22Rv1 (cell line): Measurements from ENCODE around the gene CDKAL1.
"Not testable (repeated sequence)": the region's sequence is repeated elsewhere in the genome, so short reads cannot be mapped to it uniquely, and the experiment has no call there.

Source experiments
- H3K27ac ChIP-seq: fragments of 450-650 bp; 2 replicates; pipeline ENCODE4 v1.5.1; 2017
- ZFX ChIP-seq: fragments of 450-650 bp; IDR thresholded peaks from 2 replicates; pipeline ENCODE4 v1.6.1; 2017; ENCODE audit warnings: antibody characterized with exemption, borderline replicate concordance
- TF ChIP-seq, protein P1 (sequence below): fragments of 450-650 bp; IDR thresholded peaks from 2 replicates; pipeline ENCODE4 v1.5.1; 2017; ENCODE audit warnings: mild to moderate bottlenecking

Gene CDKAL1

DNA sequence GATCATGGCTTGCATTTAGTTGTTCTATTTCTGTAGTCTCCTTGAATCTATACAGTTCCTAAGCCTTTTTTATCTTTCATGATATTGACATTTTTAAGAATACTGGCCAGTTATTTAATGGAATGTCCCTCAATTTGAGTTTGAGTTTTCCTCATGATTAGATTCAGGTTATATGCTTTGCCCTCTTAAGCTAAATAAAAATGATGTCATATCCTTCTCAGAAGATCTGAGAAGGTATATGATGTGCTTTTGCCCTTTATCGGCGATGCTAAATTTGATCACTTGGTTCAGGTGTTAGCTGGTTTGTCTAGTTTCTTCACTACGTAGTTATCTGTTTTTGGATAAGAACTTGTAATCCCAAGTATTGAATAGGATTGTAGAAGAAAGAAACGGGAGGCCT, 549.5 kb downstream of the CDKAL1 start:
- H3K27ac ChIP-seq: no peak overlapping the region
- no peak for TF ChIP-seq ZFX
- TF ChIP-seq, protein P1, sequence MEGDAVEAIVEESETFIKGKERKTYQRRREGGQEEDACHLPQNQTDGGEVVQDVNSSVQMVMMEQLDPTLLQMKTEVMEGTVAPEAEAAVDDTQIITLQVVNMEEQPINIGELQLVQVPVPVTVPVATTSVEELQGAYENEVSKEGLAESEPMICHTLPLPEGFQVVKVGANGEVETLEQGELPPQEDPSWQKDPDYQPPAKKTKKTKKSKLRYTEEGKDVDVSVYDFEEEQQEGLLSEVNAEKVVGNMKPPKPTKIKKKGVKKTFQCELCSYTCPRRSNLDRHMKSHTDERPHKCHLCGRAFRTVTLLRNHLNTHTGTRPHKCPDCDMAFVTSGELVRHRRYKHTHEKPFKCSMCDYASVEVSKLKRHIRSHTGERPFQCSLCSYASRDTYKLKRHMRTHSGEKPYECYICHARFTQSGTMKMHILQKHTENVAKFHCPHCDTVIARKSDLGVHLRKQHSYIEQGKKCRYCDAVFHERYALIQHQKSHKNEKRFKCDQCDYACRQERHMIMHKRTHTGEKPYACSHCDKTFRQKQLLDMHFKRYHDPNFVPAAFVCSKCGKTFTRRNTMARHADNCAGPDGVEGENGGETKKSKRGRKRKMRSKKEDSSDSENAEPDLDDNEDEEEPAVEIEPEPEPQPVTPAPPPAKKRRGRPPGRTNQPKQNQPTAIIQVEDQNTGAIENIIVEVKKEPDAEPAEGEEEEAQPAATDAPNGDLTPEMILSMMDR: no peak

DNA sequence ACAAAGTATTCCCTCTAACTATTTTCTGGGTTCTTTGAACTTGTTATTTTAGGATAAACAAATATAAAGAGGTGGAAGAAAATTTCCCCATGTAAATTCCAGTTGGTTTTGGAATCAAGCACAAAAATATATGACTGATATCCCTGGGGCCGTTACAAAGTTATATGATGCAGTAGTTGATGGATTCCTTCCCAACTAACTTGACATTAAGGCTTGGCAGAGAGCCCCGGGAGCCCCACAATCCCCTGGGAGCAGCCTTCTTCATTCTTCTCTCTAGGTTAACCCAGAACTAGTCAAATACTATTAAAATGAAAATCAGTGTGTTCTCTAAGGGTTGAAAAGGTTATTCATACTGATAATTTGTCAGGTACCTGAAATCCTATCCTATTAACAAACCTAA, 550.4 kb downstream of the CDKAL1 start:
- H3K27ac ChIP-seq: no peak overlapping the region
- no peak for TF ChIP-seq ZFX
- TF ChIP-seq, protein P1: no peak

DNA sequence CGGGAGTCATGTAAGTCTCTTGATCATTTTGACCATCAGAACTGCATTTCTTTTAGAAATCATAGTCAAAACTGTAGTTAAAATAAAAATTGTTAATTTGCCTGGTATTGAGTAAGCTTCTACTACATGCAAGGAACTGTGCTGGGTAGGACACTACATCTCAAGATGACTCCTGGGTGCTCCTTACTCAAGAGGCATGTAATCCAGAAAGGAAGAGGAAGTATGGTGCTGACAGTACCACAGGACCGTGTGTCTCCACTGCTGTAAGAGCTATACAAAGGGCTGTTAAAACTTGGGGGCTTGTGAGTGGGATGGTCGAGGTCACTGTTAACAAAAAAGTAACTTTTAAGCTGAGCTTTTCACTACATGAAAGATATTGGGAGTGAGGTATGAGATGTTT, 551.0 kb downstream of the CDKAL1 start:
- H3K27ac ChIP-seq: no peak overlapping the region
- no peak for TF ChIP-seq ZFX
- TF ChIP-seq, protein P1: no peak

DNA sequence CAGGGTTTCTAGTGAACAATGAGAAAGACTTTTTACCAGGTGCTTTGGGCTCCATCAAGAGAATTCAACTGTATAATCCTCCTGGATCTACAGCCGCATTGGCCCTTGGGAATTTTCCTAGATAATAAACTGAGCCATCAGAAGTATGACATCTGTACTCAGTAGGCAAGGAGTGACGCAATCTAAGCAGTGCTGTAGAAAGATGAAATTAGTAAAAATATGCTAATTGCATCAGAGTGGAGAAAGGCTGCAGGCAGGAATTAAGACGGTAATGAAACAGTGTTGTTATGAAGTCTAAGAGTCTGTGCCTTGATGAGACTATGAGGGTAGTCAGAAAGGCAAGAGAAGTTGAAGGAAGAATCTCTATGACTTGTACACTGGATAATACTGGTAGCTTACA, 551.4 kb downstream of the CDKAL1 start:
- TF ChIP-seq ZFX: no peak
- TF ChIP-seq, protein P1: no peak
- H3K27ac ChIP-seq: no peak overlapping the region

DNA sequence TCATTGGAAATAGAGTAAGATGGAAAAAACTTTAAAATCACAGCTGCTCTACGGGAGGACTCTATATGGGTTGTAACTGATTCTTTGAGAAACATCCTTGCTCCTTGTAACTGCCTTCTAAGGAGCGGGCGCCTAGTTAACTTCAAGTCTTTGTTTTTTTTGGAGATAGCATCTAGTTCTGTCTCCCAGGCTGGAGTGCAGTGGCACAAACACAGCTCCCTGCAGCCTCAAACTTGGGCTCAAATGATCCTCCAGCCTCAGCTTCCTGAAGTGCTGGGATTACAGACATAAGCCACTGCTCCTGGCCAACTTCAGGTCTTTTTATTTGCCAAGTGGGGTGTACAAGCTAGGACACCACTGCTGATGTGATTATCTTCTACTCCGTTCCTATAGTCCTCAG, 552.9 kb downstream of the CDKAL1 start:
- H3K27ac ChIP-seq: no peak overlapping the region
- TF ChIP-seq, protein P1: no peak
- TF ChIP-seq ZFX: no peak

DNA sequence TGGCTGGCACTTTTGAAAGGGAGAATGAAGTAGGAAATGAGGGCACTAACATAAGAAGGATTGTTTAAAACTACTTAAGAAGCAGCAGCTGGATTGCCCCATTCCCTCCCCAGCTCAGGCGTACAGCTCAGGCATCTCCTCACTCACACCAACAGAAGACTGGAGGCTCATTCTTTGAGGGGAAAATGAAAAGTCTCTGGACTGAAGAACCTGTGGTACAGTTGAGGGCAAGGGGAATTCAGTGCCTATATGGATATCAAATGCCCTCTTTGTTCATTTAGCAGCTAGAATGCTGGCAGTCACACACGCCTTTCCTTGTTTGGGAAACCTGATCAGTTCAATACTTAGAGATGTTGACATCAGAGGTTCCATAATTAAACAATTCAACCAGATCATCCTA, 557.2 kb downstream of the CDKAL1 start:
- H3K27ac ChIP-seq: no peak overlapping the region
- TF ChIP-seq, protein P1: no peak
- TF ChIP-seq ZFX: no peak

DNA sequence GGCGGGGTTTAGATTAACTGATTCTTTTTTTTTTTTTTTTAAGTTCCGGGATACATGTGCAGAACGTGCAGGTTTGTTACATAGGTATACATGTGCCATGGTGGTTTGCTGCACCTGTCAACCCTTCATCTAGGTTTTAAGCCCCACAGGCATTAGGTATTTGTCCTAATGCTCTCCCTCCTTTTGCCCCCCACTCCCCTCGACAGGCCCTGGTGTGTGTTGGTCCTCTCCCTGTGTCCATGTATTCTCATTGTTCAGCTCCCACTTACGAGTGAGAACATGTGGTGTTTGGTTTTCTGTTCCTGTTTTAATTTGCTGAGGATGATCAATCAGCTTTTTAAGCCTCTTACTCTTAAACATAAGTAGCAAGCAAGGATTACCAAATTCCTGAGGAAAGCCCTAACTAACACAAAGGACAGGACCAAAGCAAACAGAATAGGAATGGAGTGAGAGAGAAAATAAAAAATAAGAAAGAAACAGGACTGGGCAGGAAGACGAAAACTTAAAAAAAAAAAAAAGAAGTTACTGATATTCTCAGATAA, 558.0 kb downstream of the CDKAL1 start:
- not testable (repeated sequence) for H3K27ac ChIP-seq

DNA sequence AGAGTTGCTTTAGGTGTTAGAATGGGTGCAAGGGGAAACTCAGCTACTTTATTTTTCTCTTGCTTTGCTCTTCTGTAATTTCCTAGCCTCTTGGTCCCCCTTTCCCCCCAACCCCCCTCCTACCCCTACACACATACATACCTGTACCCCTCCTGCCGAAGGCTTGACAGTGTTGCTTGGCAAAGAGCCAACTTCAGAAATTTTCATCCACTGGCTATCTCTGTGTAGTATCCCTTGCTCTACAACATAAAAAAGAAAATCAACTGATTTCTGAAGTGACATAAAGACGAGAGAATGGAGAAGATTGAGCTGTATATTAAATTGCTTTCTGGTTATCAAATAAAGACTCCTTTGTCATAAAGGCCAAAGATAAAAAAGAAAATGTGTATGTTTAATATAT, 561.2 kb downstream of the CDKAL1 start:
- no peak overlapping the region for H3K27ac ChIP-seq
- TF ChIP-seq, protein P1: no peak
- TF ChIP-seq ZFX: no peak
